IgD-negative memory B cell (primary cell): Measurements from ENCODE around the gene GASK1A. TPM values are rescaled to one million over a fixed set of nuclear protein-coding genes. Genes with fewer than 3 reads are reported as not detected.

Experiments used
- H3K27ac Mint-ChIP-seq, 3 donors: one replicate each; pipeline ENCODE4 v1.8.0; 2020 to 2022; ENCODE audit warnings: mild to moderate bottlenecking in 3 of 3, mixed read lengths in 3 of 3, moderate library complexity in 1 of 3
- H3K27me3 Mint-ChIP-seq: one replicate; pipeline ENCODE4 v1.8.0; 2021; ENCODE audit warnings: mixed read lengths
- H3K36me3 Mint-ChIP-seq: one replicate; pipeline ENCODE4 v1.8.0; 2020; ENCODE audit warnings: mild to moderate bottlenecking, mixed read lengths
- H3K4me1 Mint-ChIP-seq, 3 donors: one replicate each; pipeline ENCODE4 v1.8.0; 2020 to 2022; ENCODE audit warnings: mixed read lengths in 3 of 3, mild to moderate bottlenecking in 1 of 3
- H3K4me3 Mint-ChIP-seq, 4 donors: one replicate each; pipeline ENCODE4 v1.8.0; 2020 to 2022; ENCODE audit warnings: mild to moderate bottlenecking in 4 of 4, mixed read lengths in 4 of 4, moderate library complexity in 3 of 4
- H3K9me3 Mint-ChIP-seq, 3 donors: one replicate each; pipeline ENCODE4 v1.8.0; 2020 to 2021; ENCODE audit warnings: mixed read lengths in 3 of 3, mild to moderate bottlenecking in 1 of 3
- polyA plus RNA-seq: library from polyadenylated mRNA; unstranded; fragments of 300-500 nt; fragmentation: Illumina TruSeq; gene quantifications from one replicate; pipeline ENCODE4 v1.2.3, GENCODE V29; 2021

Gene GASK1A
- polyA plus RNA-seq, 1 donor from 2014 or later: not detected

- H3K36me3 Mint-ChIP-seq: peaks cover 2% of the 10 kb centered on the region
- H3K9me3 Mint-ChIP-seq: no peaks in the 10 kb centered on the region
- peaks cover 0 to 3% (median 0%) of the 10 kb centered on the region in 3 donors for H3K4me1 Mint-ChIP-seq
- peaks cover 4% of the 10 kb centered on the region for H3K27me3 Mint-ChIP-seq
- H3K4me3 Mint-ChIP-seq: no peak overlapping the region
- no peak overlapping the region for H3K27ac Mint-ChIP-seq
These were observed 35.1 kb downstream of the GASK1A start for GRCh38 chr3:43014241-43014640.

GRCh38 chr3:43014956-43015355 lies 35.8 kb downstream of the GASK1A start:
- H3K27ac Mint-ChIP-seq: no peak overlapping the region
- H3K27me3 Mint-ChIP-seq: no peaks in the 10 kb centered on the region
- peaks cover 2% of the 10 kb centered on the region for H3K36me3 Mint-ChIP-seq
- H3K4me3 Mint-ChIP-seq: no peak overlapping the region
- no peaks in the 10 kb centered on the region for H3K9me3 Mint-ChIP-seq
- H3K4me1 Mint-ChIP-seq: peaks cover 0 to 3% (median 0%) of the 10 kb centered on the region in 3 donors

- H3K27ac Mint-ChIP-seq: no peak overlapping the region
- no peaks in the 10 kb centered on the region for H3K27me3 Mint-ChIP-seq
- peaks cover 0 to 3% (median 0%) of the 10 kb centered on the region in 3 donors for H3K4me1 Mint-ChIP-seq
- no peak overlapping the region for H3K4me3 Mint-ChIP-seq
- H3K9me3 Mint-ChIP-seq: no peaks in the 10 kb centered on the region
- H3K36me3 Mint-ChIP-seq: peaks cover 3% of the 10 kb centered on the region
These were observed 36.5 kb downstream of the GASK1A start for GRCh38 chr3:43015572-43015971.

- peaks cover 0 to 3% (median 0%) of the 10 kb centered on the region in 3 donors for H3K4me1 Mint-ChIP-seq
- no peak overlapping the region for H3K4me3 Mint-ChIP-seq
- H3K27ac Mint-ChIP-seq: no peak overlapping the region
- H3K9me3 Mint-ChIP-seq: peaks cover 0 to 1% (median 0%) of the 10 kb centered on the region in 3 donors
- H3K27me3 Mint-ChIP-seq: peaks cover 3% of the 10 kb centered on the region
- peaks cover 3% of the 10 kb centered on the region for H3K36me3 Mint-ChIP-seq
These were observed 37.1 kb downstream of the GASK1A start for GRCh38 chr3:43015991-43016865.

GRCh38 chr3:43017004-43017403 lies 37.9 kb downstream of the GASK1A start:
- H3K27ac Mint-ChIP-seq: no peak overlapping the region
- peaks cover 0 to 1% (median 0%) of the 10 kb centered on the region in 3 donors for H3K4me1 Mint-ChIP-seq
- peaks cover 0 to 5% (median 0%) of the 10 kb centered on the region in 3 donors for H3K9me3 Mint-ChIP-seq
- H3K4me3 Mint-ChIP-seq: no peak overlapping the region
- peaks cover 9% of the 10 kb centered on the region for H3K27me3 Mint-ChIP-seq
- H3K36me3 Mint-ChIP-seq: peaks cover 3% of the 10 kb centered on the region

- H3K36me3 Mint-ChIP-seq: peaks cover 3% of the 10 kb centered on the region
- H3K27me3 Mint-ChIP-seq: peaks cover 11% of the 10 kb centered on the region
- H3K27ac Mint-ChIP-seq: no peak overlapping the region
- H3K4me1 Mint-ChIP-seq: peaks cover 0 to 1% (median 0%) of the 10 kb centered on the region in 3 donors
- peaks cover 0 to 5% (median 0%) of the 10 kb centered on the region in 3 donors for H3K9me3 Mint-ChIP-seq
- no peak overlapping the region for H3K4me3 Mint-ChIP-seq
These were observed 38.6 kb downstream of the GASK1A start for GRCh38 chr3:43017593-43018195.

GRCh38 chr3:43018246-43018645 lies 39.1 kb downstream of the GASK1A start:
- Mint-ChIP-seq H3K27ac (no peak overlapping the region), H3K36me3 (peaks cover 3% of the 10 kb centered on the region), H3K4me1 (peaks cover under 1 to 2% (median 1%) of the 10 kb centered on the region in 3 donors), H3K27me3 (peaks cover 14% of the 10 kb centered on the region), H3K4me3 (no peak overlapping the region), H3K9me3 (peaks cover 0 to 5% (median 0%) of the 10 kb centered on the region in 3 donors)

- Mint-ChIP-seq H3K4me3 (no peak overlapping the region), H3K27ac (no peak overlapping the region), H3K27me3 (peaks cover 21% of the 10 kb centered on the region), H3K9me3 (peaks cover 0 to 5% (median 0%) of the 10 kb centered on the region in 3 donors), H3K36me3 (peaks cover 3% of the 10 kb centered on the region), H3K4me1 (peaks cover 2 to 9% (median 7%) of the 10 kb centered on the region in 3 donors)
These were observed 40.1 kb downstream of the GASK1A start for GRCh38 chr3:43019006-43019809.

GRCh38 chr3:43019826-43020225 lies 40.7 kb downstream of the GASK1A start:
- Mint-ChIP-seq H3K27ac (no peak overlapping the region), H3K9me3 (peaks cover 0 to 5% (median 0%) of the 10 kb centered on the region in 3 donors), H3K27me3 (peaks cover 24% of the 10 kb centered on the region), H3K36me3 (peaks cover 3% of the 10 kb centered on the region), H3K4me1 (peaks cover 2 to 10% (median 9%) of the 10 kb centered on the region in 3 donors), H3K4me3 (no peak overlapping the region)

GRCh38 chr3:43021186-43021585 lies 42.1 kb downstream of the GASK1A start:
- Mint-ChIP-seq H3K27me3 (peaks cover 28% of the 10 kb centered on the region), H3K4me1 (peaks cover 2 to 10% (median 9%) of the 10 kb centered on the region in 3 donors), H3K36me3 (peaks cover 3% of the 10 kb centered on the region), H3K27ac (no peak overlapping the region), H3K4me3 (no peak overlapping the region), H3K9me3 (peaks cover 0 to 6% (median 0%) of the 10 kb centered on the region in 3 donors)

- peaks cover 2 to 10% (median 9%) of the 10 kb centered on the region in 3 donors for H3K4me1 Mint-ChIP-seq
- peaks cover 28% of the 10 kb centered on the region for H3K27me3 Mint-ChIP-seq
- H3K27ac Mint-ChIP-seq: no peak overlapping the region
- peaks cover 3% of the 10 kb centered on the region for H3K36me3 Mint-ChIP-seq
- peaks cover 0 to 6% (median under 1%) of the 10 kb centered on the region in 3 donors for H3K9me3 Mint-ChIP-seq
- no peak overlapping the region for H3K4me3 Mint-ChIP-seq
These were observed 43.0 kb downstream of the GASK1A start for GRCh38 chr3:43022121-43022520.

GRCh38 chr3:43023066-43023465 lies 44.0 kb downstream of the GASK1A start:
- Mint-ChIP-seq H3K9me3 (peaks cover 0 to 6% (median 1%) of the 10 kb centered on the region in 3 donors), H3K27me3 (peaks cover 28% of the 10 kb centered on the region), H3K4me1 (peaks cover 2 to 10% (median 9%) of the 10 kb centered on the region in 3 donors), H3K27ac (no peak overlapping the region), H3K36me3 (peaks cover 3% of the 10 kb centered on the region), H3K4me3 (peak overlapping the region in 2 of 4 donors; percentile 6 to 44)

GRCh38 chr3:43023746-43024145 lies 44.6 kb downstream of the GASK1A start:
- Mint-ChIP-seq H3K4me1 (peaks cover 2 to 10% (median 8%) of the 10 kb centered on the region in 3 donors), H3K27me3 (peaks cover 28% of the 10 kb centered on the region), H3K36me3 (peaks cover 3% of the 10 kb centered on the region), H3K9me3 (peaks cover 0 to 6% (median 1%) of the 10 kb centered on the region in 3 donors), H3K27ac (no peak overlapping the region), H3K4me3 (peak overlapping the region in 1 of 4 donors; percentile 12)

GRCh38 chr3:43024181-43024885 lies 45.2 kb downstream of the GASK1A start:
- Mint-ChIP-seq H3K4me3 (peak overlapping the region in 1 of 4 donors; percentile 12), H3K27ac (no peak overlapping the region), H3K9me3 (peaks cover 0 to 6% (median 1%) of the 10 kb centered on the region in 3 donors), H3K27me3 (peaks cover 28% of the 10 kb centered on the region), H3K36me3 (peaks cover 1% of the 10 kb centered on the region), H3K4me1 (peaks cover 2 to 10% (median 8%) of the 10 kb centered on the region in 3 donors)
